Hepatocyte (in vitro differentiated cells): ENCODE results near the gene SYNE2. TPM values are rescaled to one million over a fixed set of nuclear protein-coding genes. Genes with fewer than 3 reads are reported as not detected.

Source experiments
- DNase-seq: peaks from one replicate; pipeline ENCODE4 v3.0.0-alpha.2; 2016; ENCODE audit warnings: low spot score
- H2AFZ ChIP-seq: fragments of 200-600 bp; sonication (generic); 2 replicates; pipeline ENCODE4 v1.6.0; 2016; ENCODE audit warnings: antibody characterized with exemption, mild to moderate bottlenecking
- H3K27ac ChIP-seq: fragments of 200-600 bp; sonication (generic); 2 replicates; pipeline ENCODE4 v1.5.1; 2016; ENCODE audit warnings: mild to moderate bottlenecking
- H3K27me3 ChIP-seq: fragments of 200-600 bp; sonication (generic); 2 replicates; pipeline ENCODE4 v1.6.1; 2016
- H3K36me3 ChIP-seq: fragments of 200-600 bp; sonication (generic); replicated peaks from 2 replicates; pipeline ENCODE4 v1.5.1; 2016; ENCODE audit warnings: low read depth; ENCODE audit not compliant: insufficient read depth
- H3K4me1 ChIP-seq: fragments of 200-600 bp; sonication (generic); 2 replicates; pipeline ENCODE4 v1.5.1; 2016; ENCODE audit warnings: mild to moderate bottlenecking, moderate library complexity; ENCODE audit not compliant: insufficient read depth
- H3K4me2 ChIP-seq: fragments of 200-600 bp; sonication (generic); 2 replicates; pipeline ENCODE4 v1.6.0; 2016
- H3K4me3 ChIP-seq: fragments of 200-600 bp; sonication (generic); 2 replicates; pipeline ENCODE4 v1.5.1; 2016; ENCODE audit warnings: mild to moderate bottlenecking
- H3K79me2 ChIP-seq: fragments of 200-600 bp; sonication (generic); 2 replicates; pipeline ENCODE4 v1.6.0; 2017; ENCODE audit warnings: mild to moderate bottlenecking
- H3K9me2 ChIP-seq: fragments of 200-600 bp; sonication (generic); replicated peaks from 2 replicates; pipeline ENCODE4 v1.6.0; 2017; ENCODE audit warnings: mild to moderate bottlenecking; ENCODE audit not compliant: insufficient read depth
- H3K9me3 ChIP-seq: fragments of 200-600 bp; sonication (generic); 2 replicates; pipeline ENCODE4 v1.5.1; 2016; ENCODE audit warnings: low read depth, mild to moderate bottlenecking
- H4K20me1 ChIP-seq: fragments of 200-600 bp; sonication (generic); 2 replicates; pipeline ENCODE4 v1.6.0; 2016; ENCODE audit warnings: mild to moderate bottlenecking; ENCODE audit not compliant: insufficient read depth, poor library complexity, severe bottlenecking
- CTCF ChIP-seq: fragments of 200-600 bp; sonication (generic); IDR thresholded peaks from 2 replicates; pipeline ENCODE4 v1.5.1; 2016; ENCODE audit warnings: antibody characterized with exemption, mild to moderate bottlenecking; ENCODE audit not compliant: poor library complexity
- EZH2 ChIP-seq: fragments of 200-600 bp; sonication (generic); IDR thresholded peaks from 2 replicates; pipeline ENCODE4 v1.6.1; 2016; ENCODE audit warnings: antibody characterized with exemption, mild to moderate bottlenecking, borderline replicate concordance
- EZH2phosphoT487 ChIP-seq: fragments of 200-600 bp; sonication (generic); IDR thresholded peaks from one replicate; pipeline ENCODE4 v1.6.1; 2018; ENCODE audit warnings: antibody characterized with exemption, mild to moderate bottlenecking, low read depth, moderate library complexity; ENCODE audit not compliant: unreplicated experiment, severe bottlenecking
- WGBS: methylation state at CpG from one replicate; pipeline ENCODE4 v1.1.6; 2016; ENCODE audit warnings: low lambda C conversion rate; ENCODE audit errors: missing lambda C conversion rate; 5-methylcytosine and 5-hydroxymethylcytosine counted together
- polyA plus RNA-seq: library from polyadenylated mRNA; unstranded; fragments of >200 nt; fragmentation: Nextera tagmentation; extraction: Ambion mirVana; gene quantifications from 2 replicates; pipeline ENCODE4 v1.2.1, GENCODE V29; 2016
- total RNA-seq: library from RNA; depleted of rRNA; stranded (reverse); fragments of >200 nt; gene quantifications from 2 replicates; pipeline ENCODE4 v1.2.3, GENCODE V29; 2014

The SYNE2 gene
- total and polyA plus RNA-seq, 2 experiments from 2014 or later, result 21.0 to 58.6 TPM

GRCh38 chr14:64238049-64238448 lies 385.2 kb downstream of the SYNE2 start:
- WGBS, result 86% methylated on average over 6 of the region's 6 CpGs
- no peaks in the 10 kb centered on the region for H4K20me1 ChIP-seq
- H3K4me3 ChIP-seq, result no peak overlapping the region

GRCh38 chr14:64238631-64239030 lies 385.8 kb downstream of the SYNE2 start:
- no peaks in the 10 kb centered on the region for H4K20me1 ChIP-seq
- H3K4me3 ChIP-seq, result no peak overlapping the region
- H3K27me3 ChIP-seq, result no peaks in the 10 kb centered on the region
- no peaks in the 10 kb centered on the region for H3K4me1 ChIP-seq
- no peak overlapping the region for H3K27ac ChIP-seq
- H3K79me2 ChIP-seq, result no peaks in the 10 kb centered on the region
- WGBS, result 82% methylated on average over 2 of the region's 2 CpGs
- no peaks in the 10 kb centered on the region for H3K36me3 ChIP-seq
- H2AFZ ChIP-seq, result no peak overlapping the region
- TF ChIP-seq EZH2 (no peak), EZH2phosphoT487 (no peak), CTCF (no peak)
- H3K9me3 ChIP-seq, result no peaks in the 10 kb centered on the region
- H3K9me2 ChIP-seq, result no peaks in the 10 kb centered on the region
- no peak for DNase-seq
- no peak overlapping the region for H3K4me2 ChIP-seq

More at GRCh38 chr14:64238049-64238448, 385.2 kb downstream of the SYNE2 start:
- no peak for DNase-seq
- no peaks in the 10 kb centered on the region for H3K9me2 ChIP-seq
- H3K27ac ChIP-seq, result no peak overlapping the region
- no peaks in the 10 kb centered on the region for H3K27me3 ChIP-seq
- H3K79me2 ChIP-seq, result no peaks in the 10 kb centered on the region
- no peaks in the 10 kb centered on the region for H3K4me1 ChIP-seq
- H3K4me2 ChIP-seq, result no peak overlapping the region
- TF ChIP-seq EZH2 (no peak), CTCF (no peak), EZH2phosphoT487 (no peak)
- H3K9me3 ChIP-seq, result no peaks in the 10 kb centered on the region
- no peak overlapping the region for H2AFZ ChIP-seq
- no peaks in the 10 kb centered on the region for H3K36me3 ChIP-seq

- 90% methylated on average over 4 of the region's 4 CpGs for WGBS
- TF ChIP-seq EZH2phosphoT487 (no peak), EZH2 (no peak), CTCF (no peak)
- H3K4me2 ChIP-seq, result no peak overlapping the region
- H3K9me2 ChIP-seq, result no peaks in the 10 kb centered on the region
- H3K36me3 ChIP-seq, result no peaks in the 10 kb centered on the region
- H3K4me1 ChIP-seq, result no peaks in the 10 kb centered on the region
- no peak overlapping the region for H3K4me3 ChIP-seq
- H3K27me3 ChIP-seq, result no peaks in the 10 kb centered on the region
- H3K79me2 ChIP-seq, result no peaks in the 10 kb centered on the region
- DNase-seq, result no peak
- H3K9me3 ChIP-seq, result no peaks in the 10 kb centered on the region
- H4K20me1 ChIP-seq, result no peaks in the 10 kb centered on the region
- H2AFZ ChIP-seq, result no peak overlapping the region
- H3K27ac ChIP-seq, result no peak overlapping the region
Measured at GRCh38 chr14:64244279-64244678, 391.5 kb downstream of the SYNE2 start.

- Histone ChIP-seq H3K4me3 (no peak overlapping the region), H3K36me3 (no peaks in the 10 kb centered on the region), H3K79me2 (no peaks in the 10 kb centered on the region), H4K20me1 (no peaks in the 10 kb centered on the region), H3K27ac (no peak overlapping the region), H3K4me2 (no peak overlapping the region), H3K9me3 (no peaks in the 10 kb centered on the region), H3K27me3 (no peaks in the 10 kb centered on the region), H2AFZ (no peak overlapping the region), H3K4me1 (no peaks in the 10 kb centered on the region), H3K9me2 (no peaks in the 10 kb centered on the region)
- no peak for DNase-seq
- WGBS, result 90% methylated on average over 4 of the region's 4 CpGs
- TF ChIP-seq EZH2phosphoT487, result no peak
- no peak for TF ChIP-seq CTCF
- no peak for TF ChIP-seq EZH2
Measured at GRCh38 chr14:64245491-64245890, 392.7 kb downstream of the SYNE2 start.
